HUES6 (cell line): ENCODE results near the gene BOD1L2.

Experiments
- H3K27ac ChIP-seq: 2 replicates; pipeline ENCODE4 v1.7.0; 2013; ENCODE audit warnings: low read depth, mild to moderate bottlenecking, low read length, inconsistent platforms
- H3K27me3 ChIP-seq: 2 replicates; pipeline ENCODE4 v1.6.1; 2013; ENCODE audit warnings: low read length; ENCODE audit not compliant: control insufficient read depth, insufficient read depth
- H3K36me3 ChIP-seq: 2 replicates; pipeline ENCODE4 v1.6.1; 2013; ENCODE audit warnings: low read length; ENCODE audit not compliant: control insufficient read depth, insufficient read depth
- H3K4me1 ChIP-seq: 2 replicates; pipeline ENCODE4 v1.6.1; 2013; ENCODE audit warnings: low read length; ENCODE audit not compliant: control insufficient read depth, insufficient read depth
- H3K4me3 ChIP-seq: 2 replicates; pipeline ENCODE4 v1.5.1; 2013; ENCODE audit warnings: low read depth, low read length
- H3K9ac ChIP-seq: one replicate; pipeline ENCODE4 v1.6.1; 2013; ENCODE audit warnings: mild to moderate bottlenecking, low read length
- H3K9me3 ChIP-seq: 2 replicates; pipeline ENCODE4 v1.6.1; 2013; ENCODE audit warnings: low read depth, low read length; ENCODE audit not compliant: control insufficient read depth, insufficient read depth

The BOD1L2 gene

DNA sequence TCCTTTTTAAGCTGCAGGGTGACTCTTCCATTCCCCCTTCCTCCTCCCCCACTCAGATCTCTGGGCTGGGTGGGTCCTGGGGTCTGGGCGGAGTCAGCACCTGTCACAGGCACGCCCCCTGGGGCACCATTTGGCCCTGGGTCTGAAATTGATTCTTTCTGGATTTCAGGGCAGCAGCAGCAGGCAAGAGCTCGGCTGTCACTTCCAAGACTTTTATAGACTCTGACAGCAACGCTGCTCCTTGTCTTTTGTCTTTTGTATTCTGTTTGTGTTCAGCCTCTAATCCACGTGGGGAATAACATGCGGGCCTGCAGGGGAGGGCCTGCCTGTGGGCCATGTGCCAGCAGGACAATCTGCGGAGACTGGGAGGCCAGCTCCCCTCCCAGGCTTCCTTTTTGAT is 3.9 kb downstream of the BOD1L2 start:
- H3K27ac ChIP-seq = no peak overlapping the region
- no peaks in the 10 kb centered on the region for H3K36me3 ChIP-seq
- no peaks in the 10 kb centered on the region for H3K27me3 ChIP-seq
- H3K9me3 ChIP-seq = no peaks in the 10 kb centered on the region
- H3K4me3 ChIP-seq = no peak overlapping the region
- peaks cover 32% of the 10 kb centered on the region for H3K4me1 ChIP-seq
- H3K9ac ChIP-seq = no peak overlapping the region

DNA sequence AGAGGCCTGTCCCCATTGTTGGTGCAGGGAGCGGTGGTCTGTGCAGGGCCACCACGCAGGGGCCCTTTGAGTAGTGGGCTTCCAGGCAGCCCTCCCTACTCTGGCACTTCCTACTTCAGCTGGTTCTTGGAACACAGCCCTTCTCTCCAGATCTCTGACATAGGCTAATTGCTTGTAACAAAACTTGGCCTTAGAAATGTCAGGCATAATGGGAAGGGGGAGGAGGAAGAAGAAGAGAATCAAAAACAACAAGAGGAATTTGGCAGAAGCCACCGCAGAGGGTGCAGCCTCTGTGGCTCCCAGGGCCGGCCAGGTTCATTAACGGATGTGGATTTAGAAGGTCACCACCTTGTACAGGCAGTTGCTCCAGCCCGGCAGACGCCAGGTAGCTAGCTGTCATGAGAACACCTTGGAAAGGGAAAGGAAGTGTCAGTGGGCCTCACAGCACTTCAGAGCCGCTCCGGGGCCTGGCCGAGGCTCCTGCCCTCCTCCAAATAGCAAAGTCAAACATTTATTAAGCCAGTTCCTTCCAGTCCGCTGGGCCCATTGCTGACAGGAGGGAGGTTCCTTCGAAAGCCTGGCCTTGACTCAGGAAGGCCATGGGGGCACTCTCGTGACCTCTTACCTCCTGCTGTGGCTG is 7.4 kb downstream of the BOD1L2 start:
- H3K27ac ChIP-seq = no peak overlapping the region
- no peak overlapping the region for H3K4me3 ChIP-seq

DNA sequence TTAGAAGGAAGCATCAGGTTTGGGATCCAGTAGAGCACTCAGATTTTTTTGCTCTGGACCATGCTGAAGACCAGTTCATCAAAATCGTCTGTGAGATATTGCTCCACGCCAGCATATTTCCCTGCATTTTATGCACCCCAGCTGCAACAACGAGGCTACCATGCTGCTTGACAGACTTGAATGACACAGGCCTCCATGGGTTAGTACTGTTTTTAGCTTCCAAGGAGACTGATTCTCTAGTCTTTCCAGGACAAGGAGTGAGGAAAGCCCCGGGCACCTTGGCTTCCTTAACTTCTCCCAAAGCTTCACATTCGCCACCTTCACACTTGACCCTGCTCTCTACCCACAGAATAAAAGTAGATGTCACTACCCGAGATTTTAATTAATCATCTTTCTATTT is 17.5 kb downstream of the BOD1L2 start:
- Histone ChIP-seq H3K27ac (no peak overlapping the region), H3K27me3 (no peaks in the 10 kb centered on the region), H3K9ac (no peak overlapping the region), H3K4me1 (no peaks in the 10 kb centered on the region), H3K9me3 (no peaks in the 10 kb centered on the region), H3K36me3 (no peaks in the 10 kb centered on the region), H3K4me3 (no peak overlapping the region)

More for the DNA sequence above, 7.4 kb downstream of the BOD1L2 start:
- Histone ChIP-seq H3K36me3 (no peaks in the 10 kb centered on the region), H3K27me3 (no peaks in the 10 kb centered on the region), H3K9me3 (peaks cover 5% of the 10 kb centered on the region; the same call in 1 of the 2 replicates), H3K9ac (no peak overlapping the region), H3K4me1 (peaks cover 24% of the 10 kb centered on the region)

DNA sequence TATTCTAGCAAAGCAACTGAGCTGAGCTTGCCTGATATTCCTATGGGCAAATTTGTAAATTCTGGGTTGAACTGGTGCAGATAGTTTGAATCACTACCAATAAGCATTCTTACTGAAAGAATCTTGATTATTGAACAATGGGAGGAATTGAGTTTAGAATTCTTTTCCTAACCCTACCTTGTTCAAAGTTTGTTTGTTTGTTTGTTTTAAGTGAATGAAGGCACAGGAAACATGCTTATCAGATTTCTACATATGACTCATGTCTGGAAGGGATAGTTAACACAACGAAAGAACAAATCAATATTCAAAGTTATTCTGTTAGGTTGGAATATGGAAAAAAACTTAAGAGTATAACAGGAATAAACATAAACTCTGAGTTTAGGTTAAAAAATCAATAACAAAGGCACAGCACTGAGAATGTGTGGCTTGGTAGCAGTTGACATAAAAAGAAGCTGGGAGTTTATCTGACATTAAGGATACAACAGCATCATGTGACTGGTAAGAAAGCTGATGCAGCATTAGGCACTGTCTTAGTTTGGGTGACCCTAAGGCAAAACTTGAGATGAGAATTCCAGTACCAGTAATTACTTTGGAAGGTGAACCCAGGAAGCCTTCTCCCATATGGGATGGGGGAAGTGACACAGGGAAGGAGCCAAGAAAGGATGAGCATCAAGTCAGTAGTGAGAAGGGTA is 20.9 kb downstream of the BOD1L2 start:
- Histone ChIP-seq H3K9me3 (no peaks in the 10 kb centered on the region), H3K9ac (no peak overlapping the region), H3K36me3 (no peaks in the 10 kb centered on the region), H3K4me1 (no peaks in the 10 kb centered on the region), H3K4me3 (no peak overlapping the region), H3K27ac (no peak overlapping the region), H3K27me3 (no peaks in the 10 kb centered on the region)

DNA sequence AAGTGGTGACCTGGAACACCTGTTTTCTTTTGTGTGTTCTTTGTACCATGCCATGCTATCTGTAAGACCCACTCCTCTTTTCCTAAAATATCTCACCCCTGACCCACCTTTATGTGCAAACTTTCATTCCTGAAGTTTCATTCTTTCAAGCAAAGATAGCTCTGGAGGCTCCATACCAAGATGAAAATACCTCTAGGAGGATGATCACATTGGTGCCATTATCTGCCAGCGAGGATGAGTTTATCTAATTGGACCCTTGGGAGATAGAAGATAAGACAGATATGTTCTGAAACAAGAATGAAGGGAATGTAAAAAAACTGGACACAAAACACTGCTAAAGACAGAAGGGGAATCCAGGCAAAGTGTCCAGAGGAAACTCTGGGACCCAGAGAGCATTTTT is 24.1 kb downstream of the BOD1L2 start:
- H3K4me1 ChIP-seq = no peaks in the 10 kb centered on the region
- no peaks in the 10 kb centered on the region for H3K27me3 ChIP-seq
- H3K9me3 ChIP-seq = peaks cover 6% of the 10 kb centered on the region
- H3K9ac ChIP-seq = no peak overlapping the region
- no peak overlapping the region for H3K4me3 ChIP-seq
- no peaks in the 10 kb centered on the region for H3K36me3 ChIP-seq
- no peak overlapping the region for H3K27ac ChIP-seq

DNA sequence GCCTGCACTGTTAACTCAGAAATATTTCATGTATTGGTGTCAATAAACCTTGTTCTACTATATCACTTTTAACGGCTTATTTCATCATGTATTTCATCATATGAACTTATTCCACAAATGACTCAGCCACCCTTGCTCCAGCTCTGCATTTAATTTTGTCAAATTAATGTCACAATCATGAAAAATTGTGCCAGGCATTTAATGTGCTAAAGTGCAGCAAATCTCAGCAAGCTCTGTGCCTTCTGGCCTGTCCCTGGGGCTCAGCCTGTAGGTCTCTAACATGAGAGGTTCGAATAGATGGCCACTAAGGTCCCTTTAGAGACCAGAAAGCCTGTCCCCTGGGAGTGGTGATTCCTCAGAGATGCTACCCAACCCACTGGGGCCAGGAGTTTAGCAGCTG is 28.6 kb downstream of the BOD1L2 start:
- Histone ChIP-seq H3K27ac (no peak overlapping the region), H3K9ac (no peak overlapping the region), H3K36me3 (no peaks in the 10 kb centered on the region), H3K4me3 (no peak overlapping the region), H3K27me3 (no peaks in the 10 kb centered on the region), H3K4me1 (no peaks in the 10 kb centered on the region), H3K9me3 (peaks cover 6% of the 10 kb centered on the region)

DNA sequence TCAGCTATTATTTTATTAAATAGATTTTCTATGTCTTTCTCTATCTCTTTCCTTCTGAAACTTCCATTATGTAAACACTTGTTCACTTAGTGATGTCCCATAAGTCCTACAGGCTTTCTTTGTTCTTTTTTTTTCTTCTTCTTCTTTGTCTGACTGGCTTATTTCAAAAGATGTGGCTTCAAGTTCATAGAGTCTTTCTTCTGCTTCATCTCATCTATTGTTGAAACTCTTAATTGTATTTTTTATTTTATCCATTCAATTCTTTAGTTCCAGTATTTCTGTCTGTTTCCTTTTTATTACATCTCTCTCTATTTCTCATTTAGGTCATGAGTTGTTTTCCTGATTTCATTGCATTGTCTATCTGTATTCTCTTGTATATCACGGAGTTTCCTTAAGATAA is 38.5 kb downstream of the BOD1L2 start:
- no peaks in the 10 kb centered on the region for H3K36me3 ChIP-seq
- no peak overlapping the region for H3K9ac ChIP-seq
- no peaks in the 10 kb centered on the region for H3K4me1 ChIP-seq
- H3K27ac ChIP-seq = no peak overlapping the region
- H3K27me3 ChIP-seq = no peaks in the 10 kb centered on the region
- H3K9me3 ChIP-seq = peaks cover 31% of the 10 kb centered on the region
- H3K4me3 ChIP-seq = no peak overlapping the region

DNA sequence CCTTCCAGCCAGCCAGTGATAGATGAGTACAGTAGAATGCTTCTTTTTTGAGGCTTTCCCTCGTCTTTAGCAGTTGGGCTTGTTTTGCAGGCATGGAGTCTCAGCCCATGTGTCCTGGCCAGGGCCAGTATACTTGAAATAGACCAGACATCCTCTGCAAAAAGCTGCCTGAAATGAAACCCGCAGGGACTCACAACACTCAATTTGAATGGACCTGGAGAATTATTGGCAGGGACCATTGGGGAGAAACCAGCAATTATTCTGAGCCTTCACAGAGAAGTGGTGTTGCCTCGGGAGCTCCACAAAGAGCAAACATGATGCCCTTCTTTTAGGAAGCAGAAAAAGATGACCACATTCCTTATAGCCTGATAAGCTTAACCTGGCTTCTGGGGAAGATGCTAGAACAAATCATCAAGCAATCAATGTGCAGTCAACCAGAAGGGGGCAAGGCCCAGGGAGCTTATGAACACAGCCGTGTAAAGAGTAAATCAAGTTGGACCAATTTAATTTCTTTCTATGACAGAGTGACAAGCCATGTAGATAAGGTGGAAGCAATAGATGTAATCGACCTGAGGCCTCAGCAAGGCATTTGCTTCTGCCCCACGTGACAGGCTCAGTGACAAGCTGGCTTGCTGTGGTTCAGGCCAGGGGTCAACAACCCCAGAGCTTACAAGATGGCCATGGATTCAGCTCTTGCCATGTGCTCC is 42.1 kb downstream of the BOD1L2 start:
- Histone ChIP-seq H3K27ac (no peak overlapping the region), H3K36me3 (no peaks in the 10 kb centered on the region), H3K4me3 (no peak overlapping the region), H3K9me3 (peaks cover 21% of the 10 kb centered on the region), H3K27me3 (no peaks in the 10 kb centered on the region), H3K9ac (no peak overlapping the region), H3K4me1 (no peaks in the 10 kb centered on the region)

DNA sequence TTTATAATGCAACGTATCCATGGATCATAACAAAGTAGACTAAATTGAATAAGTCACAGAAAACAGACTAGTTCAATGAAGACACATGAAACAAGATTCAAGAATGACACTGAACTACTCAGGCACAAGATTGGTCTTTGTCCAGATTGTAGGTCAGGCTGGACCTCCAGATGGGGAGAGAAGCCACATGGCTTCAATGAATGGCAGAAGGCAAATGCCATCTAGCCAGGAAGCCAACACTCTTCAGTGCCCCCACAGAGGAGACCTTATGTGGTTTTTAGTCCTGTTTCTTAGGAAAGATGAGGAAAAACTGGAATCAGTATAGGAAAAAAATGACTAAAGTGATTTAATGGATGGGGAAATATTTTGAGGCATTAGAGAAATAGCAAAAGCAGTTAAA is 43.1 kb downstream of the BOD1L2 start:
- Histone ChIP-seq H3K36me3 (no peaks in the 10 kb centered on the region), H3K9ac (no peak overlapping the region), H3K27ac (no peak overlapping the region), H3K9me3 (peaks cover 15% of the 10 kb centered on the region), H3K27me3 (no peaks in the 10 kb centered on the region), H3K4me3 (no peak overlapping the region), H3K4me1 (no peaks in the 10 kb centered on the region)

DNA sequence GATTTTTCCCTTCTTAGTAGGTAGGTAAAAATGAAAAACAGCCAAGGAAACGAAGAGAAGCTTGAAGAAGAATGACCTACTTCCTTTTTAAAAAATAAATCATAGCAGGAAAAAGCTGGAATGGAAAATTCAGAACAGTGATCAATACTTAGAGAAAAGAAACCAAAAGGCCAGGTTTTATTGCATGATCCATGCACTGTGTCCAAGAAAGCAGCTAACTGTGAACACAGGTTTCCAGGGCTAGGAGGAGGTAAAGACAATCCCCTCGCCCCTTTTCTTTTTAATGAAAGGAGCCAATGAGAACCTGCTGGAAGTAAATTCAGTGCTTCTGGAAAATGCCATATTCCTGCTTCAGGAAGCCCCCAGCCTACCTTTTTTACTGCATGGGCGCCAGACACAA is 47.2 kb downstream of the BOD1L2 start:
- H3K9me3 ChIP-seq = no peaks in the 10 kb centered on the region
- no peaks in the 10 kb centered on the region for H3K4me1 ChIP-seq
- H3K9ac ChIP-seq = no peak overlapping the region
- no peak overlapping the region for H3K4me3 ChIP-seq
- no peak overlapping the region for H3K27ac ChIP-seq
- no peaks in the 10 kb centered on the region for H3K36me3 ChIP-seq
- H3K27me3 ChIP-seq = no peaks in the 10 kb centered on the region

DNA sequence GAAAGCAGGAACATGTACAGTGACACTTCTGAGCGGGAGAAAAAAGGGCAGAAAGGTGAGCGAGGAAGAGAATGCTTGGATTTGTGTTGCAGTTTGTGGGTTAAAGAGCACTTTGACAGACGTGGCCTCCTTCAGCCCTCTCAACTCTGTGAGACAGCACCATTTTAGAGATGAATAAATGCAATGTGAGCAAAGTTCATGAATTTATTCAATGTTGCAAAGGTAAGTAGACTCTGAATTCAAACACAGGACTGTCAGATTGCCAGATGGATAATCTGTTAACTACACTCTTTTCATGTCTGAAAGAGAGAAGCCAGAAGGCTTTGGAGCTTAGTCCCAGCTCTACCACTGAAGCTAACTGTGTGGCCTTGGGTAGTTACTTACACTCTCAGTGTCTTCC is 47.7 kb downstream of the BOD1L2 start:
- no peak overlapping the region for H3K9ac ChIP-seq
- no peak overlapping the region for H3K27ac ChIP-seq
- H3K4me1 ChIP-seq = no peaks in the 10 kb centered on the region

More for the DNA sequence above, 47.7 kb downstream of the BOD1L2 start:
- no peaks in the 10 kb centered on the region for H3K9me3 ChIP-seq
- H3K36me3 ChIP-seq = no peaks in the 10 kb centered on the region
- H3K27me3 ChIP-seq = no peaks in the 10 kb centered on the region
- no peak overlapping the region for H3K4me3 ChIP-seq
